CD4-positive, alpha-beta T cell treated with Interleukin-4 for 1 hour (primary cell): ENCODE results near the gene USP31.
"Not testable (repeated sequence)": the region's sequence is repeated elsewhere in the genome, so short reads cannot be mapped to it uniquely, and the experiment has no call there.

Source experiments
- DNase-seq, 2 donors: peaks; one replicate each; pipeline ENCODE4 v3.0.0-alpha.2; 2020 to 2022

USP31 gene

DNA sequence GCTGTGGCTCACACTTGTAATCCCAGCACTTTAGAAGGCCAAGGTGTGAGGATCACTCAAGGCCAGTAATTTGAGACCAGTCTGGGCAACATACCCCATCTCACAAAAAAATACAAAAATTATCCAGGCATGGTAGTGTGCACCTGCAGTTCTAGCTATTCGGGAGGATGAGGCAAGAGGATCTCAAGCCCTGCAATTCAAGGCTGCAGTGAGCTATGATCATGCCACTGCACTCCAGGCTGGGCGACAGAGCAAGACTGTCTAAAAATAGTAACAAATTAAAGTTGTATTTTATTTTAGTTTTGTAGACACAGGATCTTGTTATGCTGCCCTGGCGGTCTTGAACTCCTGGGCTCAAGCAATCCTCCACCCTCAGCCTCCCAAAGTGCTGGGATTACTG is 18.2 kb downstream of the USP31 start:
- no peak for DNase-seq

DNA sequence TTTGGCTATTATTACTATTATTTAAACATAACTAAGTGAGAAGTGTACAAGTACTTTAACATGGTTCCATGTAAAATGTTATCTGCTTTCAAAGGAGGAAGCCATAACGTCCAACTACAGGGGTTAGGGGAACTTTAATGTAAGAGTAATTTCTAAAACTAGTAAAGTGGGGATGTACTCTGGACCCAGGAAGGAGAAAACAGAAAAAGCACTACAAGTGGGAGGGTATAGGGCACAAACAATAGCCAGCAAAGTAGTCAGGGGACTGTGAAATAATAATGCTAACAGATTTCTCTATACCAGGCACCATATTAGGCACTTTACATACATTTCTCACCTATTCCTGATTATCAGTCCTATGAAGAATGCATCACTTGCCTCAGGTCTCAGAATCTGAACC is 19.6 kb downstream of the USP31 start:
- DNase-seq: no peak

DNA sequence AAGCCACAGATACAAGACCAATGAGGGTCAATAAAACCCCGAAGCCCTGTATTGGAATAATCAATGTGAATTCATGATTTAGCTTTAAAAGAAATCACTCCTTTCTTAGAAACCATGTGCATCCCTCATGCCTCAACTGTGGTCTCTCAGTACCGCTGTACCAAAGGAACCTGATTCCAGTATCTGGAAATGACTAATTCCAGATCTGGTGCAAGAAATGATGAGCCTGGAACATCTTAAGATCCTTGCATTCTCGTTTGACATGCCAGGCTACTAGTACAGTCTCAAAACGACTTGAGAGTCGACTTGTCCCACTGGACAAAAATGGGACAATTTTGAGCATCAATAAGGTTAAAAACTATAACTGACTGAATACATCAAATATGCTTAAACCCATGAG is 21.2 kb downstream of the USP31 start:
- DNase-seq: no peak

DNA sequence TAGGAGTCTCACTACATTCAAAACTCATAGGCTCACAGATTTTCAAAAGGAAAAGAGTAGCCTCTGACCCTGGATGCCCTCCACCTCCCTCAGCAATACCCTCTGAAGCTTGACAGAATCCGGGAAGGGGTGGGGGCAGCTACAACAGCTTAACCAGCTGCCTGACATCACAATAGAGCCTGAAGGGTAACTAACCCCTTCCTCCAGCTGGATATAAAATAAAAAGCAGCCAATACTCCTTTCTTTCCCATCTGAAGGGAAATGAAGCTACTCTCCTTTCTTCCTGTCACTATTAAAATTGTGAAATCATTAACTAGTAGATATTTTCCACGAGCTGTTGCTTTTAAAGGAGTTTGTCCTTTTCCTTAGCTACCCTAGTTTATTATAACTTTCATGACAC is 24.0 kb downstream of the USP31 start:
- DNase-seq: no peak

DNA sequence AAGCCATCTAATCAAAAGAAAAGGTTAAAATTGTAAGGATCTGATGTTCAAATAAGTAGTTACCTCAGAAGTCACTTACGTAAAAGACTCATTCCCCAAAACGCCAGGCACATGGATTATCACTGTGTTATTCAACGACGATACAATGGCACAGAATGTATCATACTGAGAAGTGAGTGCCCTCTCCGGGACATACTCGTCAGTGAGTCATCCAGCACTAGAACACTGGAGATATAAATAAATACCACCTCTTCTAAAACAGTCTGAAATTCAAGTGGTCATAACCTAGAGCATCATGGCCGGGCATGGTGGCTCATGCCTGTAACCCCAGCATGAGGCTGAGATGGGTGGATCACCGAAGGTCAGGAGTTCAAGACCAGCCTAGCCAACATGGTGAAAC is 24.9 kb downstream of the USP31 start:
- DNase-seq: no peak

DNA sequence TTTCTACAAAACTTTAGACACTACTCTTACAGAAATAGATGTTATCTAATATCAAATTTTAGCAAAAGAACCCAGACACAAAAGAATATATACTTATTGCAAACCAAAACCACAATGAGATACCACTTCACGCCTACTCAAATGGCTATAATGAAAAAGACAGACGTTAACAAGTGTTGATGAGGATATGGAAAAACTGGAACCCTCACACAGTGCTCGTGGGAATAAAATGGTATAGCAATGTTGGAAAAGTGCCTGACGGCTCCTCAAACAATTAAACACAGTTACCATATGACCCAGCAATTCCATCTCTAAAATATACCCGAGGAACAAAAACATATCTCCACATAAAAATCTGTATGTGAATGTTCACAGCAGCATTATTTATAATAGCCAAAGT is 27.1 kb downstream of the USP31 start:
- DNase-seq: no peak

DNA sequence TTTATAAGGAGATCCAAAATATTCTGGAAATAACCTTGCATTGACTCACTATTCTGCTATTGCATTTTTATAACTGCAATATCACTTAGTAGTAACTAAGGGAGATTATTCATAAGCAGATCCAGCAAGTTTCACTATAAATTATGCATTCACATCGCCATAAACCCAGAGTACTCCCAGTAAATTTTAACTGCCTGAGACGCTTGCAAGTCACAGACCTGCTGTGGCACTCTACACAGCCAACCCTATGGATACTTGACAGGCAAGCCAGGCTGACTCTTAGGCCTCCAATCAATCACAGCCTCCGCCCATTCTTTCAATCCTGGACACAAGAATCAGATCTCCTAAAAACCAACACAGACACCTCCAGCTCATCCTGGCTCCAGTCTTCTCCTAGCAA is 28.2 kb downstream of the USP31 start:
- no peak for DNase-seq

DNA sequence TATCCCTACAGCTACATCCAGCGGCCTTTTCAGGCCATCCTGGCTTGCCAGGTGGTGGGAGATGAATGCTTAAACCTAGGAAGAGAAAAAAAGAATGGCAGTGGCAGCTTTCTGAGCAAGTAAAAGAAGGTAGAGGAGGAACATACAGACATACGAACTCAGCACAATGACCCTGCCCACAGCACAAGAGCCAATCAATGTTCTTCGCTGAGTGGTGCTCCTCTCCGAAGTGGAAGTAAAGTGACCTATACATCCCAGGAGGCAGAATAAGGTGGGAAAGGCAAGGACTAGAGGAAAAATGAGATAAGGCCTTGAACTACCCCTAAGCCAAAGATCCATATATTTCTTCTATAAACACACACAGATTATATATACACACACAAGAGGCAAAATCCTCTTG is 28.7 kb downstream of the USP31 start:
- DNase-seq: no peak

DNA sequence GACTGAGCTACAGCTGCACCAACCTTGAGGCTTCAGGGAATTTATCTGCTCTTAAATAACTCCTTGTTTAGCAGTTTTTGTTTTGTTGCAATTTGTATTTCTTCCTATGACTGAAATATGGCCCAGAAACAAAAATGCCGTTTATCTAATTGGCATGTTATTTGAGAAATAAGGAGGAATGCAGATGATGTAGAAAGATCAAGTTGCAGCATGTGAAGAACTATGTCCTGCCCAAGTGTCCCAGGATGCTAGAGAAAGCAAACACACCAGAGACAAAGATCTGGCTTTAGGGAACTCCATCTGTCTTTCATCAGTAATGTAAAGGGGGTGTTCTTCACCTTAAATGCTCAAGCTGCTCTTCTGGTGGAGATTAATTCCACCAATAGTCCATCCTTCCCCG is 29.7 kb downstream of the USP31 start:
- DNase-seq: no peak

DNA sequence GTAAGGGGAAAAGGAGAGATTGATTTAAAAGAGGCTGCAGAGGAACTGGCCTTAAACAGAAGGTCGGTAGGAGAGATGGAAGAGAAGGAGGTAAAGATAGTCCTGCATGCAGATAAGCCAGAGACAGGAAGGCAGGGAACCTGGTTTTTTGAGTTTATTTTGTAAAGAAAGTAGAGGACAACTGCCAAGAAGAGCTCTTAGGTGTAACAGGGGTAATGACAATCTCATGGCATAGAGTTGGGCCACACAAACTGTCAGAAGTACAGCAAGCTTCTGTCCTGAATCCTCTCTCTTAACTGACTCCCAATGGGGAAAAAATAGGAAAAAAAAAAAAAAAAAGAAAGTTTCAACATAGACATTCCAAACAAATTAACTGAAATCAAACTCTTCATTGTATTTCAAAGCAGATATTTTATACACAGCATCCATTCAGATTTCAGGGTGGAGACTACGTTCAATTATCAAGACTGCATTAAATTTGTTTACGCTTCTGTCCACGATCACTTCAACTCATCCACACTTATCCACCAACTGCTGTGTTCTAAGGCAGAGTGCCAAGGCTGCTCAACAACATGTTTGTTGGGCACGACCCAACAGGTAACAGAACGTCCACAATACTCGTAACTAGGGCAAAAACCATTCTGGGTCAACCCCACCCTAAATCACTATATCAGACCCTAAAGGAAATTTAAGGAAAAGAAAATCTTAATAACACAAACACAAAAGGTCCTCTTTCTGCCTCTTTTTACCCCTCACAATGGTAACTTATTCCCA is 34.9 kb downstream of the USP31 start:
- DNase-seq: no peak

DNA sequence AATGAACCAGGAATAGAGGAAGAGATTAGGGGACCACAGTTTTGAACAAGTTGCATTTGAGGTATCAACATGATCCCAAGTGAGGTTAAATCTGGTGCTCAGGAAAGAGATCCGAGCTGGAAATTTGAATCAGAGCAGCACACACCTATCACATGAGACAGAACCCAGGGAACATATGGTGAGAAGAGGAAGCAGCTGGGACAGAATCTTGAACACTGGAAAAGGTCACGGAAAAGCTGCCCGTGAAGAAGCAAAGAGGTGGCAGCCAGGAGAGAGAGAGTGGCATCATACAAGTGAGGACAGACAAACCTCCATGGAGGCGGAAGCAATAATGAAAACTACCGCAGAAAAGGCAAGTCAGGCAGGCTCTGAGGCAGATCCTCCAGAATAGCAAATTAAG is 36.1 kb downstream of the USP31 start:
- no peak for DNase-seq

DNA sequence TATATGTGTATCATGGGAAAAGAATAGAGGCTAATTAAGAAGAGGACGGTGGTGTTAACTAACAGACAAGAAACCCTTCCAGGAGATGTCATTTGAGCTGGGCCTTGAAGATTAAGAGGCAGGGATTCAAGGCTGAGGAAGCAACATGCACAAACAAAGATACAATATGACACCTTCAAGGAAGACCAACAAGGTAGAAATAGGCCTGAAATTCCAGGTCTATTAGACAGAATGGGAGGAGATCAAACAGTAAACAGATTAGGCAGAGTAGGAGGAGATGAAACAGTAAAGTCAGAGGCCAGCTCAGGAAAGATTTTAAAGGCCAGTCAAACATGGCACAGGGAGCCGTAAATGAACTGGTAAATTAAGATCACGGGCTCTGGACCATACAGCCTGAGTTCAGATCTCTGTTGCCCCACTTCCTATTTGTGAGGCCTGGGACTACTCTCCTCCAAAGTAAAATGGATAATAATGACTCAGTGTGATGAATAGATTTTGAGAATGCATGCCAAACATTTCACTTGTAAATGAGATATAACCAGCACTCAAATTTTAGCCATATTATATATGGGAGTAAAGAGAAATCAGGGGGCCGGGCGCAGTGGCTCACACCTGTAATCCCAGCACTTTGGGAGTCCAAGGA is 38.9 kb downstream of the USP31 start:
- no peak for DNase-seq

DNA sequence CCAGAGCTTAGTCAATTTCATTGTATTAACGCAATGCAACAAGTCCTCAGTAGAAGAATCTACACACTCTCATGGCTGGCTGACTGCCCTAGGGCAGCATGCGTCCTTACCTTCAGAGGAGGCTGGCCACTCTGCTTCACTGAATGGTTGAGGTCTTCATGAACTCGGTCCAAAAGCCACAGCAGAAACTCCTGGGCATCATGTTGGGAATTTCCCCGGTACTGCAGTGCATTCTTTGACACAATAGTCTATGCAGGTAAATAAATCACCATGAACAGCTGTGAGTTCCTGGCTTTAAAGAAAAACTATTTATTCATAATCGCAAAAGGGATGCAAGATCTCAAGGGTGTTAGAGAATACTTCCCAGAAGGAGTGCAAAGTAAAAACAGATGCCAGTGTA is 41.3 kb downstream of the USP31 start:
- DNase-seq: no peak

DNA sequence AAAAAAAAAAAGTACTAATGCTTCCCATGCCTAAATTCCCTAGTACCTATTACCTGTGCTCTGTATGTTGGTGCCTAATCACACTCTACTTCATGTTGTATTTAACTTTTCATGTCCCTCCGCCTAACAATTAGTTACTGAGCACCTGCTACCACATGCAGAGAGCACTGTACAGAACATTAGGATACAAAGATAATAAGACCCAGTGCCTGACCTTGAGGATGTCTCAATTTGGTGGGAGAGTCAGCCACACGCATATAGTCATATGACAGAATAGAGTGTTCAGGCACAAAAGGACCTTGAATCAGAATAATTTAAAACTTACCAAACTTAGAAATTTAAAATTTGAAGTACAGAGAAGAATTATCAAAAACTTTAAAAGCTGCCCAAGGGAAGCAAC is 42.1 kb downstream of the USP31 start:
- DNase-seq: no peak

DNA sequence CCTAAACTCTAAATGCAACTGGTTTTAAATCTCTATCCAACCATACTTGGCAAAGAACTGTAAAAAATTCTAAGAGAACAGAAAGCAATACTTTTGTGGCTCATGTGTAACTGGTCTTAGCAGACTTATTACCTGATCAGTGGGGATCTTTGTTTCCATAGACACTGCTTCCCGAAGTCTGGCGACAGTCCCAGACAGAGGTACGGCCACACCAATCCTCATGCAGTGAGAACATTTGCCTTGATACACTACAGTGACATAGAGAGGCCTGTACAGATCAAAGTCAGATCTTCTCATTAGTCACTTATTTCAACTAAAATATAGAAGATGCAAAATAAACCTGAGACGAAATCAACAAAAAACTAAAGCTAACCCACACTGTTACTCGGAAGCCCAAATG is 43.9 kb downstream of the USP31 start:
- no peak for DNase-seq

DNA sequence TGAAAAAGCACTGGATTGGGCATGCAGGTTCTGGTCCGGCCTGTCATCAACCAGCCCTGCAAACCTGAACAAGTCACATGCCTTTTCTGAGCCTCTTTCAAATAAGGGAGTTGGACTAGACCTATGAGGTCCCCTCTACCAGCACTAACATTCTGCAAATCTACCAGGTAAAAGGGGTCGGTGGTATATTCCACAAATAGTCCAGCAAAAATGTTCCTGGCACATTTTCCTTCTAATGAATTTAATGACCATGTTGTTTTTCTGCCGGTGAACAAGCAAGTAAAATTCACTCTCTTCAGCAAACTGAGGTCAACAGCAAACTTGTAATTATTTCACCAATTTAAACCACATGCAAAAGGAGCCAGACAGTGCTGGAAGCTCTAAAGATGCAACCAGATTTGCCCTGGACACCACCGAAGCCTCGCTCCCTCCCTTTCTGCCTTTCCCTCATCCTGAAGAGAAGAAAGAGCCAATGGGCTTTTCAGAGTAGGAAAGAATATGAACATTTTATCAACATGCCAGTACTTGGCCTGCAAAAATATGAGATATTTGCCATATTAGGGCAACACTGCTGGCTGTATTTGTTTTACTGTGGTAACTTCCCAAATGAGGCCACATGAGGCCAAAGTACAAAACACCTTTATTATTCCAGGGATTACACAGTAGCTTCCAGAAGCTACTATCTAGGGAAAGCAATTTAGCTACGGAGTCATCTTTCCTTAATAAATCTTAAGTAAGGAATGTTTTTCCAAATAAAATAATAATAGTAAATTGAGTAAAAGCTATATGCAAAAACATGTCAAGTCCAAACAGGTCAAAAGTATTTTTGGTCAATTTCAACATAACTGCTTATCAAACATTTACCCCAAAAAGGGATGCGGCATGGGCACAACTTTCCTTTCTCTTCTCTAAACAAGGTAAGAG is 45.0 kb downstream of the USP31 start:
- no peak for DNase-seq

DNA sequence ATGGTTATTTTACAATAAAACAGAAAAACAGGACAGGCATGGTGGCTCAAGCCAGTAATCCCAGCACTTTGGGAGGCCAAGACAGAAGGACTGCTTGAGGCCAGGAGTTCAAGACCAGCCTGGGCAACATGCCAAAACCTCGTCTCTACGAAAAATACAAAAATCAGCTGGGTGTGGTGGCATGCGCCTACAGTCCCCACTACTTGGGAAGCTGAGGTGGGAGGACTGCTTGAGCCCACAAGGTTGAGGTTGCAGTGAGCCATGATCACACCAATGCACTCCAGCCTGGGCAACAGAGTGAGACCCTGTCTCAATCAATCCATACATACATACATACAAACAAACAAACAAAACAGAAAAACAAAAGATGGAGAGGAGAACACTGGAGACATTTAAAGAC is 45.6 kb downstream of the USP31 start:
- DNase-seq: no peak

DNA sequence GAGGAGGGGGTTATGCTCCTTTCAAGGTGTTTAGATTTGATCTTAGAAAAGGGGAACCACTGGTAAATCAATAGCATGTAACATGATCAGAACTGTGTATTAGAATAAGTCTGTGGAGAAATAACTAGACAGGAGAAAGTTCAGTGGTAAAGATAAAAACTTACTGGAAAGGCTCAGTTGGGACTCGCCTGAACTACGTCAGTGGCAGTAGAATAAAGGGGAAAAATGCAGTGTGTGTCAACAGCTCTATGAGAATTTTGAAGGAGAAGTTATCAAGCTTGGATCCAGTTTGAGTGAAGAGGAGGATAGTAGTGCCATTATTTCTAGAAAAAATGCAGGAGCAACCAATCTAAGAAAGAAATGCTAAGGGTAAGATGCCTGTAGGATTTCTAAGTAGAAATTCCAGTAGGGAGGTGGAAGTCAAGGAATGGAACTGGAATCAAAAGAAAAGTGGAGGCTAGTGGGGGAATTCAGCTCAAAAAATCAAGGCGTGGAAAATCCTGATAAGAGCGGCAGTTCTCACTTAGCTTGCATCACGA is 48.2 kb downstream of the USP31 start:
- DNase-seq: no peak

DNA sequence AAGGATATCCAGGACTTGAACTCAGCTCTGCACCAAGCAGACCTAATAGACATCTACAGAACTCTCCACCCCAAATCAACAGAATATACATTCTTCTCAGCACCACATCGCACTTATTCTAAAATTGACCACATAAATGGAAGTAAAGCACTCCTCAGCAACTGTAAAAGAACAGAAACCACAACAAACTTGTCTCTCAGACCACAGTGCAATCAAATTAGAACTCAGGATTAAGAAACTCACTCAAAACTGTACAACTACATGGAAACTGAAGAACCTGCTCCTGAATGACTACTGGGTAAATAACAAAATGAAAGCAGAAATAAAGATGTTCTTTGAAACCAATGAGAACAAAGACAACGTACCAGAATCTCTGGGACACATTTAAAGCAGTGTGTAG is 52.8 kb downstream of the USP31 start:
- peak in 1 of 2 donors; percentile 10 for DNase-seq

DNA sequence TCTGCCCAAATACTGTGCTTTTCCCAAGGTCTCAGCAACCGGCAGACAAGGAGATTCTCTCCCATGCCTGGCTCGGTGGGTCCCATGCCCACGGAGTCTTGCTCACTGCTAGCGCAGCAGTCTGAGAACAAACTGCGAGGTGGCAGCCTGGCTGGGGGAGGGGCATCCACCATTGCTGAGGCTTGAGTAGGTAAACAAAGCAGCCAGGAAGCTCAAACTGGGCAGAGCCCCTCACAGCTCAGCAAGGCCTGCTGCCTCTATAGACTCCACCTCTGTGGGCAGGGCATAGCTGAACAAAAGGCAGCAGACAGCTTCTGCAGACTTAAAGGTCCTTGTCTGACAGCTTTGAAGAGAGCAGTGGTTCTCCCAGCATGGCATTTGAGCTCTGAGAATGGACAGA is 55.1 kb downstream of the USP31 start:
- not testable (repeated sequence) for DNase-seq

DNA sequence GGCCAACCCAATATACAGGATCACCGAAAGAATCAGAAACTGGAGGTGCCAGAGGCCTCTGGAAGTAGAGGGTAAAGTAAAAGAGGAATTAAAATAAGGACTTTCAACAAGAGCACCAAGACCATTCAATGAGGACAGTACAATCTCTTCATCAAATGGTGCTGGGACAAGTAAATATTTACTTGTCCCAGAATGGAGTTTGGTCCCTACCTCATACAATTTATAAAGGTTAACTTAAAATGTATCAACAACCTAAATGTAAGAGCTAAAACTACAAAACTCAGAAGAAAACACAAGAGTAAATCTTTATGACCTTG is 56.5 kb downstream of the USP31 start:
- DNase-seq: no peak

DNA sequence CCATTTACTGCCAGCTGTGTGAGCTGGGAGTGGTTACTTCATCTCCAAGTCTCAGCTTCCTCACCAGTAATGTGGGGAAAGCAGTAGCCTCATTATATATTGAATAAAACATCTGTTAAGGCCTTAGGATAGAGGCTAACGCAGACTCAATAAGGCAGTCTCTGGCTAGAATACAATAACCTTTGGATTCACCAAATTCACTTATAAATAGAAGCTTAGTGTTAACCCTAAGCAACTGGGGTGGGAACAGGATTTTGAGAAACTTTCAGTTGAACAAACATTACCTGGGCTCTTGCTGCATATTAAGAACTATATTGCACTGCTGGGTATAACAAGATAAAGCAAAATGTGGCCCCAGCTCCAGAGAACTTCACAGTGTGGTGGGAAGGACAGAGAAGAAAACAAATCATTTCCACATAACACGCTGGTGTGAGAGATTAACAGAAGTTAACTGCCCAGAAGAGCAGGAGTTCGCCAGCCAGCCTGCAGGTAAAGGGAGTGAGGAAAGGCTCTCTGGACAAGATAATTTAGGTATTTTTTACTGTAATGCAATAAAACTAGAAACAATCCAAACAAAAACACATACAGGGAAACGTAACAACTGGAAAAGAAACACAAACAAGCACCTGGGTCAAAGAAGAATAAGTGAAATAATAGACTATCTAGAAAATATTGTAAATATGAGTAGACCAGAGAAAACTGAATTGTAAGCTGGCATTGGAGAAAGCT is 57.0 kb downstream of the USP31 start:
- DNase-seq: no peak

DNA sequence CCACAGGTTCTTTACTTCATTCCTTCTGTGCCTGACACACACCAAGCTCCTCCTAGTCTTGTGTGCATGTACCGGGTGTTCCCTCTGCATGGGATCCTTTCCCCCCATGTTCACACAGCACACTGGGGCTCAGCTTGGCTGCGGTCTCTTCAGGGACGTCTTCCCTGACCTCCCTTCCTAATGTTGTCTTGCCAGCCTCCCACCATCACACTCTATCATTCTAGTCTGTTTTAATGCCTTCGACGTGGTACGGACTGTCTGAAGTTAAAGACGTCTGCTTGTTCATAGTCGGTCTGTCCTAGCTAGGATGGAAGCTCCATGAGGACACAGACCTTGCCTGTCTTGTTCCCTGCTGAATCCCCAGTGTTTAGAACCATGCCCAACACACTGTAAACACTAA is 60.1 kb downstream of the USP31 start:
- DNase-seq: no peak
